Measurements from ENCODE around the gene CFAP100.

- TF ChIP-seq CTCF (IDR thresholded peaks at IDR 0.05) (no peak), POLR2A (IDR thresholded peaks at IDR 0.05) (no peak)
Observed at GRCh38 chr3:126485176-126485897, 90.6 kb downstream of the CFAP100 start.
